Measurements from ENCODE around the gene HMGN1.

GRCh38 chr21:39346671-39347331, 2.1 kb downstream of the HMGN1 start:
- no peak for TF ChIP-seq REST (IDR thresholded peaks at IDR 0.05; ENCODE audit: insufficient read depth in 1 of 2, low read depth in 2 of 2, low read length in 2 of 2)
- no peak for TF ChIP-seq TAF1 (IDR thresholded peaks at IDR 0.05; ENCODE audit: borderline replicate concordance, insufficient read depth, low read length)
- no peak for TF ChIP-seq SIN3A (IDR thresholded peaks at IDR 0.05; ENCODE audit: borderline replicate concordance, insufficient read depth, low read length)
